A549 (cell line): Measurements from ENCODE around the gene BRSK2. TPM values are rescaled to one million over a fixed set of nuclear protein-coding genes. Genes with fewer than 3 reads are reported as not detected.

ENCODE experiments used
- ATAC-seq, 2 experiments: fragments of 200-7000 bp in 1 of 2; fragments of >200 bp in 1 of 2; cut with Nextera tagmentation in 1 of 2; cut with Tn5 transposase in 1 of 2; 3 replicates each; pipeline versions ENCODE4 v1.8.0 to v1.9.1; 2018 to 2020; ENCODE audit warnings: mild to moderate bottlenecking in 1 of 2, moderate library complexity in 1 of 2
- CTCF ChIA-PET: fragments of 300-600 bp; sonication (Branson Sonifier 250); formaldehyde crosslinking; extraction: SDS; loops from one replicate; lab custom pipeline; 2021; ENCODE audit warnings: antibody characterized with exemption, inconsistent platforms; lab: Yijun Ruan, JAX
- POLR2A ChIA-PET: fragments of 350-600 bp; formaldehyde crosslinking; extraction: SDS; loops from one replicate; lab custom pipeline; 2021; ENCODE audit warnings: antibody characterized with exemption, inconsistent platforms; lab: Yijun Ruan, JAX
- DNase-seq, 2 experiments: peaks; one replicate each; pipeline versions ENCODE4 v3.0.0 to v3.0.0-alpha.2; 2011 to 2016; ENCODE audit warnings: low read depth in 1 of 2, low spot score in 1 of 2
- FAIRE-seq: peaks from 2 replicates; lab custom pipeline; 2011; peaks lifted over from hg19 to GRCh38; lab: Jason Lieb, UNC
- H3K27ac ChIP-seq, 2 experiments: fragments of >200 bp; sonication (Bioruptor Twin); formaldehyde crosslinking; 3 replicates each; pipeline ENCODE4 v1.5.1; 2016 to 2017
- H3K4me1 ChIP-seq: fragments of >200 bp; sonication (Bioruptor Twin); formaldehyde crosslinking; 3 replicates; pipeline ENCODE4 v1.6.1; 2016
- H3K4me2 ChIP-seq: fragments of >200 bp; sonication (Bioruptor Twin); formaldehyde crosslinking; 3 replicates; pipeline ENCODE4 v1.6.1; 2016
- H3K4me3 ChIP-seq: fragments of >200 bp; sonication (Bioruptor Twin); formaldehyde crosslinking; 3 replicates; pipeline ENCODE4 v1.5.1; 2016
- H3K9me3 ChIP-seq: fragments of >200 bp; sonication (Bioruptor Twin); formaldehyde crosslinking; 3 replicates; pipeline ENCODE4 v1.6.1; 2016
- CBX2 ChIP-seq: fragments of 200-600 bp; sonication (generic); IDR thresholded peaks from 2 replicates; pipeline ENCODE4 v1.6.1; 2016; ENCODE audit warnings: low read depth, mild to moderate bottlenecking, borderline replicate concordance
- CEBPB ChIP-seq, 2 experiments: fragments of >200 bp in 1 of 2; sonication (Bioruptor Twin) in 1 of 2; formaldehyde crosslinking in 1 of 2; IDR thresholded peaks; 2 replicates each; pipeline ENCODE4 v1.6.1; 2012 to 2016
- CHD2 ChIP-seq: fragments of 150-350 bp; IDR thresholded peaks from 2 replicates; pipeline ENCODE4 v1.6.1; 2014; ENCODE audit warnings: low read length; ENCODE audit not compliant: partially characterized antibody
- CHD4 ChIP-seq: fragments of 200-600 bp; sonication (generic); IDR thresholded peaks from 2 replicates; pipeline ENCODE4 v1.6.1; 2016; ENCODE audit warnings: antibody characterized with exemption, mild to moderate bottlenecking, borderline replicate concordance
- EP300 ChIP-seq, 2 experiments: fragments of >200 bp; sonication (Bioruptor Twin); formaldehyde crosslinking; IDR thresholded peaks; 2 replicates in 1 of 2; 3 replicates in 1 of 2; pipeline ENCODE4 v1.6.1; 2016 to 2017
- FOSL2 ChIP-seq, 2 experiments: fragments of 450-650 bp in 1 of 2; fragments of >200 bp in 1 of 2; sonication (Bioruptor Twin) in 1 of 2; formaldehyde crosslinking; IDR thresholded peaks; 2 replicates each; pipeline versions ENCODE4 v1.5.0 to v1.6.1; 2016 to 2020; ENCODE audit warnings: mild to moderate bottlenecking in 1 of 2, moderate library complexity in 1 of 2
- GATA3 ChIP-seq: IDR thresholded peaks from 2 replicates; pipeline ENCODE4 v1.6.1; 2012; ENCODE audit warnings: borderline replicate concordance
- HOXA7 ChIP-seq: fragments of 250-450 bp; sonication (Bioruptor Pico); IDR thresholded peaks from 2 replicates; pipeline ENCODE4 v1.5.0; 2020; ENCODE audit warnings: mild to moderate bottlenecking, moderate library complexity
- HOXB13 ChIP-seq: fragments of 250-450 bp; sonication (Bioruptor Pico); IDR thresholded peaks from 2 replicates; pipeline ENCODE4 v1.5.0; 2020; ENCODE audit warnings: low read depth, mild to moderate bottlenecking, moderate library complexity
- HOXB5 ChIP-seq: fragments of 250-450 bp; sonication (Bioruptor Pico); IDR thresholded peaks from 2 replicates; pipeline ENCODE4 v1.5.0; 2020; ENCODE audit warnings: mild to moderate bottlenecking, moderate library complexity
- JUN ChIP-seq, 2 experiments: fragments of >200 bp; sonication (Bioruptor Twin); formaldehyde crosslinking; IDR thresholded peaks; 2 replicates in 1 of 2; 3 replicates in 1 of 2; pipeline ENCODE4 v1.6.1; 2016 to 2017
- JUNB ChIP-seq: fragments of >200 bp; sonication (Bioruptor Twin); formaldehyde crosslinking; IDR thresholded peaks from 2 replicates; pipeline ENCODE4 v1.6.1; 2016
- KDM5A ChIP-seq: fragments of 200-600 bp; sonication (generic); IDR thresholded peaks from 2 replicates; pipeline ENCODE4 v1.6.1; 2016; ENCODE audit warnings: antibody characterized with exemption, mild to moderate bottlenecking
- MAFK ChIP-seq: fragments of 450-650 bp; IDR thresholded peaks from 2 replicates; pipeline ENCODE4 v1.6.1; 2014; ENCODE audit not compliant: partially characterized antibody
- NFE2L2 ChIP-seq: fragments of 150-350 bp; conservative IDR thresholded peaks from 2 replicates; pipeline ENCODE4 v1.6.1; 2014; ENCODE audit warnings: low read length
- NR3C1 ChIP-seq: fragments of >200 bp; sonication (Bioruptor Twin); formaldehyde crosslinking; IDR thresholded peaks from 3 replicates; pipeline ENCODE4 v1.6.1; 2017
- PHF8 ChIP-seq: fragments of 200-600 bp; sonication (generic); IDR thresholded peaks from 2 replicates; pipeline ENCODE4 v1.6.1; 2016; ENCODE audit warnings: low read depth, mild to moderate bottlenecking, antibody characterized with exemption, moderate library complexity, borderline replicate concordance
- POLR2A ChIP-seq: IDR thresholded peaks from 2 replicates; pipeline ENCODE4 v1.6.1; 2012; ENCODE audit warnings: mild to moderate bottlenecking, low read length
- RNF2 ChIP-seq: fragments of 200-600 bp; sonication (generic); IDR thresholded peaks from 2 replicates; pipeline ENCODE4 v1.6.1; 2016; ENCODE audit warnings: low read depth, mild to moderate bottlenecking, antibody characterized with exemption, moderate library complexity, borderline replicate concordance
- SMC3 ChIP-seq: fragments of >200 bp; sonication (Bioruptor Twin); formaldehyde crosslinking; IDR thresholded peaks from 3 replicates; pipeline ENCODE4 v1.6.1; 2018; ENCODE audit warnings: inconsistent platforms
- TP53 ChIP-seq: fragments of 250-450 bp; sonication (Bioruptor Pico); IDR thresholded peaks from 2 replicates; pipeline ENCODE4 v1.5.0; 2021; ENCODE audit warnings: mild to moderate bottlenecking, moderate library complexity
- ZFP36 ChIP-seq: fragments of 450-650 bp; IDR thresholded peaks from 2 replicates; pipeline ENCODE4 v1.6.1; 2014; ENCODE audit warnings: borderline replicate concordance; ENCODE audit not compliant: partially characterized antibody
- ZNF302 ChIP-seq: fragments of 250-450 bp; sonication (Bioruptor Pico); IDR thresholded peaks from 2 replicates; pipeline ENCODE4 v1.9.0; 2021; ENCODE audit warnings: inconsistent platforms, mild to moderate bottlenecking, moderate library complexity
- ZSCAN20 ChIP-seq: fragments of 250-450 bp; sonication (Bioruptor Pico); IDR thresholded peaks from 2 replicates; pipeline ENCODE4 v1.8.0; 2022; ENCODE audit warnings: mild to moderate bottlenecking, moderate library complexity
- WGBS: methylation state at CpG from one replicate; pipeline ENCODE4 v1.1.6; 2017; ENCODE audit errors: missing lambda C conversion rate; 5-methylcytosine and 5-hydroxymethylcytosine counted together
- polyA plus RNA-seq, 4 experiments: library from polyadenylated mRNA; depleted of rRNA in 3 of 4; stranded (reverse); fragments of >200 nt; fragmentation: RNase III in 1 of 4; extraction: RNeasy Plus Mini Kit Qiagen cat#74134 plus additional on column Dnase treatment in 1 of 4; gene quantifications; 2 replicates in 3 of 4; 3 replicates in 1 of 4; pipeline ENCODE4 v1.2.3, GENCODE V29; 2011 to 2017
- TF ChIP-seq, protein P1 (sequence below): fragments of 450-650 bp; IDR thresholded peaks from 2 replicates; pipeline ENCODE4 v1.6.1; 2014; ENCODE audit warnings: antibody characterized with exemption
- TF ChIP-seq, protein P2 (sequence below): fragments of >200 bp; sonication (Bioruptor Twin); formaldehyde crosslinking; IDR thresholded peaks from 2 replicates; pipeline ENCODE4 v1.6.1; 2016
- TF ChIP-seq, protein P3 (sequence below): fragments of 200-600 bp; sonication (generic); IDR thresholded peaks from 2 replicates; pipeline ENCODE4 v1.6.1; 2016; ENCODE audit warnings: antibody characterized with exemption, mild to moderate bottlenecking, moderate library complexity
- TF ChIP-seq, protein P4 (sequence below): IDR thresholded peaks from 2 replicates; pipeline ENCODE4 v1.6.1; 2012; ENCODE audit warnings: low read depth, borderline replicate concordance
- TF ChIP-seq, protein P5 (sequence below): fragments of >200 bp; sonication (Bioruptor Twin); formaldehyde crosslinking; IDR thresholded peaks from 3 replicates; pipeline ENCODE4 v1.5.1; 2016

The BRSK2 gene
- polyA plus RNA-seq, 2 of the 4 experiments (the other 2 are of a cell fraction) = 3.8 to 10.1 TPM

DNA sequence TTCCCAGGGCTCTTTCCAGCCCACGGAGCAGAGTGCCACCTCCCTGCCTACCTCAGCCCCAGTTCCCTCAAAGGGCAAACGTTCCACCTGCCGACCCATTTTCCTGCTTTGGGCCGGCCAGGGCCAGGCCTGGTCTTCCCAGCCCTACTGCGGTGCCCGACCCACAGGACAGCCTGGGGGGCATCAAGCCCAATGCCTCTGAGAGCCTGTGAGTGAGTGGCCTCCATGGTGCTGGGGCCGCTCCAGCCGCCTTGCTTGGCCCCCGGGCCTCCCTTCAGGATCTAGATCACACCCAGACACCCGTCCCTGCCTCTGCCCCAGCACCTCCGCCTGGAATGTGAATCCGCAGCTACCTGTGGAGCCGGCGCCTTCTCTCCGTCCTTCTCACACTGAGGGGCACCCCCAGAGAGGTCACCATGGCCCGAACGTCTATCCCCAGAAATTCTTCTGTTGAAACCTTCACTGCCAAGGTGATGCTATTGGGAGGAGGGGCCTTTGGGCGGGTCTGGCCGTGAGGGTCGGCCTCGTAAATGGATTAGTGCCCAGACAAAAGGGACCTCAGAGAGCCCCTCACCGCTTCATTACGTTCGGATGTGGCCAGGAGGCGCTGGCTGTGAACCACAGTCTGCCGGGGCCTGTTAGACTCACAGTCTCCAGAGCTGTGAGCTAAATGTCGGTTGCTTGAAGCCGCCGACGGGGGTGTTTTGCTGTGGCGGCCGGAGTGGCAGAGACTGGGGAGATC lies 36.2 kb upstream of the BRSK2 start:
- WGBS = 72% methylated on average over 26 of the region's 32 CpGs
- POLR2A ChIA-PET = no interaction called here
- FAIRE-seq (no peak), DNase-seq (no peak), ATAC-seq (peak in 1 of 2 experiments; percentile 39; a peak in 3 of 6 replicates)
- CTCF ChIA-PET = interaction anchor here (0.9 kb wide), 1 partner anchor 22 kb away, joined by 3 read pairs; no protein-coding TSS in a partner anchor
- H3K9me3 ChIP-seq = no peaks in the 10 kb centered on the region
- H3K4me1 ChIP-seq = no peaks in the 10 kb centered on the region
- no peak overlapping the region for H3K4me2 ChIP-seq
- TF ChIP-seq CEBPB (IDR thresholded peaks at IDR 0.05) (no peak), MAFK (no peak), NR3C1 (no peak), SMC3 (no peak), CBX2 (no peak), ZFP36 (no peak), EP300 (IDR thresholded peaks at IDR 0.05) (no peak), JUNB (no peak), POLR2A (no peak), HOXB5 (CRISPR knock-in tag) (no peak), CHD2 (no peak), NFE2L2 (no peak), ZSCAN20 (CRISPR knock-in tag) (no peak), FOSL2 (IDR thresholded peaks at IDR 0.05) (no peak), FOSL2 (CRISPR knock-in tag; IDR thresholded peaks at IDR 0.05) (no peak), PHF8 (no peak)
- TF ChIP-seq, protein P1, sequence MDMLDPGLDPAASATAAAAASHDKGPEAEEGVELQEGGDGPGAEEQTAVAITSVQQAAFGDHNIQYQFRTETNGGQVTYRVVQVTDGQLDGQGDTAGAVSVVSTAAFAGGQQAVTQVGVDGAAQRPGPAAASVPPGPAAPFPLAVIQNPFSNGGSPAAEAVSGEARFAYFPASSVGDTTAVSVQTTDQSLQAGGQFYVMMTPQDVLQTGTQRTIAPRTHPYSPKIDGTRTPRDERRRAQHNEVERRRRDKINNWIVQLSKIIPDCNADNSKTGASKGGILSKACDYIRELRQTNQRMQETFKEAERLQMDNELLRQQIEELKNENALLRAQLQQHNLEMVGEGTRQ = no peak
- TF ChIP-seq, protein P2, sequence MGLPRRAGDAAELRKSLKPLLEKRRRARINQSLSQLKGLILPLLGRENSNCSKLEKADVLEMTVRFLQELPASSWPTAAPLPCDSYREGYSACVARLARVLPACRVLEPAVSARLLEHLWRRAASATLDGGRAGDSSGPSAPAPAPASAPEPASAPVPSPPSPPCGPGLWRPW = no peak
- TF ChIP-seq, protein P3, sequence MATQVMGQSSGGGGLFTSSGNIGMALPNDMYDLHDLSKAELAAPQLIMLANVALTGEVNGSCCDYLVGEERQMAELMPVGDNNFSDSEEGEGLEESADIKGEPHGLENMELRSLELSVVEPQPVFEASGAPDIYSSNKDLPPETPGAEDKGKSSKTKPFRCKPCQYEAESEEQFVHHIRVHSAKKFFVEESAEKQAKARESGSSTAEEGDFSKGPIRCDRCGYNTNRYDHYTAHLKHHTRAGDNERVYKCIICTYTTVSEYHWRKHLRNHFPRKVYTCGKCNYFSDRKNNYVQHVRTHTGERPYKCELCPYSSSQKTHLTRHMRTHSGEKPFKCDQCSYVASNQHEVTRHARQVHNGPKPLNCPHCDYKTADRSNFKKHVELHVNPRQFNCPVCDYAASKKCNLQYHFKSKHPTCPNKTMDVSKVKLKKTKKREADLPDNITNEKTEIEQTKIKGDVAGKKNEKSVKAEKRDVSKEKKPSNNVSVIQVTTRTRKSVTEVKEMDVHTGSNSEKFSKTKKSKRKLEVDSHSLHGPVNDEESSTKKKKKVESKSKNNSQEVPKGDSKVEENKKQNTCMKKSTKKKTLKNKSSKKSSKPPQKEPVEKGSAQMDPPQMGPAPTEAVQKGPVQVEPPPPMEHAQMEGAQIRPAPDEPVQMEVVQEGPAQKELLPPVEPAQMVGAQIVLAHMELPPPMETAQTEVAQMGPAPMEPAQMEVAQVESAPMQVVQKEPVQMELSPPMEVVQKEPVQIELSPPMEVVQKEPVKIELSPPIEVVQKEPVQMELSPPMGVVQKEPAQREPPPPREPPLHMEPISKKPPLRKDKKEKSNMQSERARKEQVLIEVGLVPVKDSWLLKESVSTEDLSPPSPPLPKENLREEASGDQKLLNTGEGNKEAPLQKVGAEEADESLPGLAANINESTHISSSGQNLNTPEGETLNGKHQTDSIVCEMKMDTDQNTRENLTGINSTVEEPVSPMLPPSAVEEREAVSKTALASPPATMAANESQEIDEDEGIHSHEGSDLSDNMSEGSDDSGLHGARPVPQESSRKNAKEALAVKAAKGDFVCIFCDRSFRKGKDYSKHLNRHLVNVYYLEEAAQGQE = no peak
- no peak overlapping the region for H3K27ac ChIP-seq
- H3K4me3 ChIP-seq = no peak overlapping the region

DNA sequence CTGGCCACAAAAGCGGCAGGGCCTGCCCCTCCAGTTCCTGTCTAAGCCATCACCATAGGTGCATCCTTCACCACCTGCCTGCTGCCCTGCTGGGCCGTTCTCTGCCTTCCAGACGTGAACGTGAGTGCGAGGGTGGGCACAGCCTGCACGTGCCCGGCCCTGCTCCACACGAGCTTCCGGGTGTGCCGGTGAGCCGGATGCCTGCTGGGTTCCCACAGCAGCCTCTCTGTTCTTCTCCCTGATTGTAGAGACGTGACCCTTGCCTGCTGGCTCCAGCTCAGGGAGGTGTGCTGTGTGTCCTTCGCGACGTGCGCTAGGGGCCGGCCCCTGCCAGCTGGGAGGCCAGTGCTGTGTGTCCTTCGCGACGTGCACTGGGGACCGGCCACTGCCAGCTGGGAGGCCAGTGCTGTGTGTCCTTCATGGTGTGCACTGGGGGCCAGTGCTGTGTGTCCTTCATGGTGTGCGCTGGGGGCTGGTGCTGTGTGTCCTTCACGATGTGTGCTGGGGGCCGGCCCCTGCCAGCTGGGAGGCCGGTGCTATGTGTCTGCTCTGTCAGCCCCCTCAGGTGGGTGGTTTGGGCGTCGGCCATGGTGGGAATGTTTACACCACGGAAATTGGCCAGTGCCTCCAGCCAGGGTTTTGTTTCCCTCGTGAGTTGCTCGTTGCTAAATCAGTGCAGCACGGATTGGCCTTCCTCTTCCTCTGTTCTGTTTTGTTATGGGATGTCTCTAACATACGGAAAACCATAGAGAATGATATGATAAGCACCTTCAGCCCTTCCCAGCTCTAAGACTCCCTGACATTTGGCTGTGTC lies 35.4 kb upstream of the BRSK2 start:
- Histone ChIP-seq H3K4me2 (no peak overlapping the region), H3K27ac (no peak overlapping the region), H3K9me3 (no peaks in the 10 kb centered on the region), H3K4me1 (no peaks in the 10 kb centered on the region), H3K4me3 (no peak overlapping the region)
- POLR2A ChIA-PET = no interaction called here
- CTCF ChIA-PET = interaction anchor here (0.9 kb wide), 1 partner anchor 21 kb away, joined by 3 read pairs; no protein-coding TSS in a partner anchor
- TF ChIP-seq ZNF302 (no peak), HOXA7 (CRISPR knock-in tag) (no peak), KDM5A (no peak), RNF2 (no peak), JUN (IDR thresholded peaks at IDR 0.05) (no peak), CEBPB (IDR thresholded peaks at IDR 0.05) (no peak), TP53 (CRISPR knock-in tag) (no peak), ZSCAN20 (CRISPR knock-in tag) (no peak), CHD4 (no peak), GATA3 (no peak), ZFP36 (no peak), HOXB13 (CRISPR knock-in tag) (no peak)
- TF ChIP-seq, protein P4, sequence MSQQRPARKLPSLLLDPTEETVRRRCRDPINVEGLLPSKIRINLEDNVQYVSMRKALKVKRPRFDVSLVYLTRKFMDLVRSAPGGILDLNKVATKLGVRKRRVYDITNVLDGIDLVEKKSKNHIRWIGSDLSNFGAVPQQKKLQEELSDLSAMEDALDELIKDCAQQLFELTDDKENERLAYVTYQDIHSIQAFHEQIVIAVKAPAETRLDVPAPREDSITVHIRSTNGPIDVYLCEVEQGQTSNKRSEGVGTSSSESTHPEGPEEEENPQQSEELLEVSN = no peak
- TF ChIP-seq, protein P5, sequence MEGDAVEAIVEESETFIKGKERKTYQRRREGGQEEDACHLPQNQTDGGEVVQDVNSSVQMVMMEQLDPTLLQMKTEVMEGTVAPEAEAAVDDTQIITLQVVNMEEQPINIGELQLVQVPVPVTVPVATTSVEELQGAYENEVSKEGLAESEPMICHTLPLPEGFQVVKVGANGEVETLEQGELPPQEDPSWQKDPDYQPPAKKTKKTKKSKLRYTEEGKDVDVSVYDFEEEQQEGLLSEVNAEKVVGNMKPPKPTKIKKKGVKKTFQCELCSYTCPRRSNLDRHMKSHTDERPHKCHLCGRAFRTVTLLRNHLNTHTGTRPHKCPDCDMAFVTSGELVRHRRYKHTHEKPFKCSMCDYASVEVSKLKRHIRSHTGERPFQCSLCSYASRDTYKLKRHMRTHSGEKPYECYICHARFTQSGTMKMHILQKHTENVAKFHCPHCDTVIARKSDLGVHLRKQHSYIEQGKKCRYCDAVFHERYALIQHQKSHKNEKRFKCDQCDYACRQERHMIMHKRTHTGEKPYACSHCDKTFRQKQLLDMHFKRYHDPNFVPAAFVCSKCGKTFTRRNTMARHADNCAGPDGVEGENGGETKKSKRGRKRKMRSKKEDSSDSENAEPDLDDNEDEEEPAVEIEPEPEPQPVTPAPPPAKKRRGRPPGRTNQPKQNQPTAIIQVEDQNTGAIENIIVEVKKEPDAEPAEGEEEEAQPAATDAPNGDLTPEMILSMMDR = no peak
- 73% methylated on average over 23 of the region's 32 CpGs for WGBS
- FAIRE-seq (no peak), DNase-seq (no peak), ATAC-seq (peak in 1 of 2 experiments; percentile 13; a peak in 2 of 6 replicates)
